ENCODE measurements around the gene MRPL32.

DNA sequence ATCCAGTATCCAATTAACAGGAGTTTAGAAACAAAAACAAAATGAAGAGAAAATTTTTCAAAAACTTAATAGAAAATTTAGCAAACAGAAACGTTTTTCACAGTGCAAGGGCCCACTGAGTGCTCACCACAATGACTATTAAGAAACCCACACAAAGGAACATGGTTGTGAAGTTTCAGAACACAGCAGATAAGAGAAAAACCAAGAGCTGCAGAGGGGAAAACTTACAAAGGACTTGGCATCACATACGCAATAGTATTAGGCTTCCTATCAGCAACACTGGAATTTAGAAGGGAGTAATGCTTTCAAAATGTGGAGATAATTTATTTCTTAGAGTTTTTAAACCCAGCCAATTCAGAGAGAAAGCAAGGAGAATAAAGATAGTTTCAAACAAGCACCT lies 18.6 kb upstream of the MRPL32 start:
- TF ChIP-seq, protein P1, sequence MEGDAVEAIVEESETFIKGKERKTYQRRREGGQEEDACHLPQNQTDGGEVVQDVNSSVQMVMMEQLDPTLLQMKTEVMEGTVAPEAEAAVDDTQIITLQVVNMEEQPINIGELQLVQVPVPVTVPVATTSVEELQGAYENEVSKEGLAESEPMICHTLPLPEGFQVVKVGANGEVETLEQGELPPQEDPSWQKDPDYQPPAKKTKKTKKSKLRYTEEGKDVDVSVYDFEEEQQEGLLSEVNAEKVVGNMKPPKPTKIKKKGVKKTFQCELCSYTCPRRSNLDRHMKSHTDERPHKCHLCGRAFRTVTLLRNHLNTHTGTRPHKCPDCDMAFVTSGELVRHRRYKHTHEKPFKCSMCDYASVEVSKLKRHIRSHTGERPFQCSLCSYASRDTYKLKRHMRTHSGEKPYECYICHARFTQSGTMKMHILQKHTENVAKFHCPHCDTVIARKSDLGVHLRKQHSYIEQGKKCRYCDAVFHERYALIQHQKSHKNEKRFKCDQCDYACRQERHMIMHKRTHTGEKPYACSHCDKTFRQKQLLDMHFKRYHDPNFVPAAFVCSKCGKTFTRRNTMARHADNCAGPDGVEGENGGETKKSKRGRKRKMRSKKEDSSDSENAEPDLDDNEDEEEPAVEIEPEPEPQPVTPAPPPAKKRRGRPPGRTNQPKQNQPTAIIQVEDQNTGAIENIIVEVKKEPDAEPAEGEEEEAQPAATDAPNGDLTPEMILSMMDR (IDR thresholded peaks at IDR 0.05): no peak
- no peak for TF ChIP-seq POLR2A (IDR thresholded peaks at IDR 0.05)

All from body of pancreas (tissue), 4 donors.